Endothelial cell of umbilical vein (primary cell): ENCODE measurements around the gene TMEM8B. TPM values are rescaled to one million over a fixed set of nuclear protein-coding genes. Genes with fewer than 3 reads are reported as not detected.

Source experiments
- BruUV-seq: library from RNA; stranded (reverse); fragments of 400-500 nt; replicated peaks from 2 replicates; lab custom pipeline; 2021; lab: Mats Ljungman, UMichigan
- CTCF ChIA-PET: fragments of 300-600, 350-600 bp; sonication (Branson Sonifier 250); formaldehyde crosslinking; loops from one replicate; lab custom pipeline; 2021; ENCODE audit warnings: antibody characterized with exemption, inconsistent platforms; lab: Charles Lee
- POLR2A ChIA-PET: fragments of 300-600, 350-600 bp; sonication (Branson Sonifier 250); formaldehyde crosslinking; loops from one replicate; lab custom pipeline; 2021; ENCODE audit warnings: antibody characterized with exemption, inconsistent platforms; lab: Charles Lee
- DNase-seq: peaks from one replicate; pipeline ENCODE4 v3.0.0-alpha.2; 2011; ENCODE audit warnings: low read depth, low spot score
- FAIRE-seq: peaks from 2 replicates; lab custom pipeline; 2011; peaks lifted over from hg19 to GRCh38; lab: Jason Lieb, UNC
- H2AFZ ChIP-seq: 2 replicates; pipeline ENCODE4 v1.6.0; 2012; ENCODE audit warnings: low read depth, low read length, control low read depth, inconsistent platforms
- H3K27ac ChIP-seq: 2 replicates; pipeline ENCODE4 v1.5.1; 2011; ENCODE audit warnings: low read depth, mild to moderate bottlenecking, control low read depth, low read length, moderate library complexity; ENCODE audit not compliant: insufficient read depth
- H3K27me3 ChIP-seq, 2 experiments: 2 replicates each; pipeline versions ENCODE4 v1.6.0 to v1.6.1; 2011; ENCODE audit warnings: low read length in 2 of 2, mixed read lengths in 1 of 2; ENCODE audit not compliant: control insufficient read depth in 2 of 2, insufficient read depth in 2 of 2
- H3K36me3 ChIP-seq, 2 experiments: 2 replicates in 1 of 2; 3 replicates in 1 of 2; pipeline ENCODE4 v1.5.1; 2011; ENCODE audit warnings: low read length in 2 of 2, mild to moderate bottlenecking in 1 of 2, moderate library complexity in 1 of 2; ENCODE audit not compliant: control insufficient read depth in 2 of 2, insufficient read depth in 2 of 2; ENCODE audit errors: extremely low read depth in 1 of 2
- H3K4me1 ChIP-seq: 3 replicates; pipeline ENCODE4 v1.5.1; 2011; ENCODE audit warnings: mild to moderate bottlenecking, low read length; ENCODE audit not compliant: control insufficient read depth, insufficient read depth; ENCODE audit errors: extremely low read depth
- H3K4me2 ChIP-seq: 2 replicates; pipeline ENCODE4 v1.6.1; 2011; ENCODE audit warnings: low read length, control low read depth, mixed read lengths; ENCODE audit not compliant: insufficient read depth
- H3K4me3 ChIP-seq, 3 experiments: fragments of 200-600 bp in 1 of 3; sonication (generic), shearing (Covaris generic) in 1 of 3; replicated peaks in 1 of 3; 2 replicates each; pipeline ENCODE4 v1.5.1; 2011 to 2016; ENCODE audit warnings: control low read depth in 3 of 3, low read length in 3 of 3, mild to moderate bottlenecking in 2 of 3, inconsistent platforms in 1 of 3, low read depth in 1 of 3, moderate library complexity in 1 of 3; ENCODE audit not compliant: insufficient read depth in 1 of 3
- H3K79me2 ChIP-seq: 2 replicates; pipeline ENCODE4 v1.6.0; 2012; ENCODE audit warnings: low read length, inconsistent platforms; ENCODE audit not compliant: control insufficient read depth, insufficient read depth
- H3K9ac ChIP-seq: replicated peaks from 2 replicates; pipeline ENCODE3; 2011; ENCODE audit warnings: low read length, control low read depth; ENCODE audit not compliant: insufficient read depth; ENCODE audit errors: extremely low read depth
- H3K9me1 ChIP-seq: replicated peaks from 3 replicates; pipeline ENCODE4 v1.6.0; 2011; ENCODE audit warnings: mild to moderate bottlenecking, low read length; ENCODE audit not compliant: control insufficient read depth, insufficient read depth; ENCODE audit errors: extremely low read depth
- H3K9me3 ChIP-seq: replicated peaks from 2 replicates; pipeline ENCODE4 v1.5.1; 2012; ENCODE audit warnings: low read length, inconsistent platforms; ENCODE audit not compliant: control insufficient read depth, insufficient read depth
- H4K20me1 ChIP-seq: replicated peaks from 2 replicates; pipeline ENCODE3; 2011; ENCODE audit warnings: mild to moderate bottlenecking, low read length; ENCODE audit not compliant: control insufficient read depth, insufficient read depth; ENCODE audit errors: extremely low read depth
- EZH2 ChIP-seq: IDR thresholded peaks from 2 replicates; pipeline ENCODE4 v1.6.1; 2012; ENCODE audit warnings: borderline replicate concordance, low read depth, mild to moderate bottlenecking, moderate library complexity, low read length, inconsistent platforms; ENCODE audit not compliant: severe bottlenecking
- FOS ChIP-seq: IDR thresholded peaks from 2 replicates; pipeline ENCODE4 v1.6.1; 2011; ENCODE audit warnings: mild to moderate bottlenecking, low read length, moderate library complexity, borderline replicate concordance; ENCODE audit not compliant: insufficient read depth
- GATA2 ChIP-seq: IDR thresholded peaks from 2 replicates; pipeline ENCODE4 v1.7.0; 2011; ENCODE audit warnings: low read depth, mild to moderate bottlenecking, moderate library complexity, mixed read lengths, low read length; ENCODE audit not compliant: insufficient read length, insufficient read depth
- JUN ChIP-seq: IDR thresholded peaks from 2 replicates; pipeline ENCODE4 v1.6.1; 2011; ENCODE audit warnings: borderline replicate concordance, low read depth; ENCODE audit not compliant: insufficient read length, insufficient read depth
- MYC ChIP-seq: IDR thresholded peaks from one replicate; pipeline ENCODE4 v1.6.1; 2011; ENCODE audit warnings: mild to moderate bottlenecking, low read depth, low read length
- POLR2A ChIP-seq: IDR thresholded peaks from 2 replicates; pipeline ENCODE4 v1.6.1; 2012; ENCODE audit warnings: low read depth, mild to moderate bottlenecking, control low read depth, low read length
- POLR2AphosphoS5 ChIP-seq: IDR thresholded peaks from 2 replicates; pipeline ENCODE4 v1.6.1; 2012; ENCODE audit warnings: low read depth, mild to moderate bottlenecking, control low read depth, low read length, moderate library complexity; ENCODE audit not compliant: insufficient read depth
- dilution Hi-C: fragments of 300-500 bp; cut with MboI; formaldehyde crosslinking; loops from one replicate; pipeline ENCODE4 v1.15.0; 2019; ENCODE audit warnings: low sequenced_read_pairs; ENCODE audit not compliant: extremely low pct_ligation_motif_present
- intact Hi-C: fragments of 100-400 bp; cut with micrococcal nuclease; formaldehyde crosslinking; loops from one replicate; pipeline ENCODE4 v1.10.0; 2022
- polyA plus RNA-seq, 4 experiments: library from polyadenylated mRNA; depleted of rRNA in 3 of 4; stranded (reverse) in 3 of 4; unstranded in 1 of 4; fragments of >200 nt; gene quantifications; 2 replicates each; pipeline versions ENCODE4 v1.2.1 to v1.2.3, GENCODE V29; 2011 to 2012; ENCODE audit warnings: missing spikeins in 1 of 4
- total RNA-seq: library from RNA; stranded (reverse); gene quantifications from 2 replicates; pipeline ENCODE4 v1.2.3, GENCODE V29; 2021
- TF ChIP-seq, protein P1 (sequence below), 2 donors: IDR thresholded peaks; 1 replicate in 1 of 2; 2 replicates in 1 of 2; pipeline ENCODE4 v1.5.1; 2011; ENCODE audit warnings: low read length in 2 of 2, mild to moderate bottlenecking in 2 of 2, moderate library complexity in 2 of 2, control low read depth in 1 of 2, inconsistent platforms in 1 of 2, low read depth in 1 of 2; ENCODE audit not compliant: insufficient read depth in 1 of 2; ENCODE audit errors: extremely low read depth in 1 of 2
- TF ChIP-seq, protein P2 (sequence below): IDR thresholded peaks from 2 replicates; pipeline ENCODE4 v1.6.1; 2011; ENCODE audit not compliant: insufficient read depth, insufficient read length

Gene TMEM8B
- total and polyA plus RNA-seq, 2 donors (not counting 3 experiments of a cell fraction or from before 2014, with no cell fraction given), result 2.5 to 3.6 TPM

DNA sequence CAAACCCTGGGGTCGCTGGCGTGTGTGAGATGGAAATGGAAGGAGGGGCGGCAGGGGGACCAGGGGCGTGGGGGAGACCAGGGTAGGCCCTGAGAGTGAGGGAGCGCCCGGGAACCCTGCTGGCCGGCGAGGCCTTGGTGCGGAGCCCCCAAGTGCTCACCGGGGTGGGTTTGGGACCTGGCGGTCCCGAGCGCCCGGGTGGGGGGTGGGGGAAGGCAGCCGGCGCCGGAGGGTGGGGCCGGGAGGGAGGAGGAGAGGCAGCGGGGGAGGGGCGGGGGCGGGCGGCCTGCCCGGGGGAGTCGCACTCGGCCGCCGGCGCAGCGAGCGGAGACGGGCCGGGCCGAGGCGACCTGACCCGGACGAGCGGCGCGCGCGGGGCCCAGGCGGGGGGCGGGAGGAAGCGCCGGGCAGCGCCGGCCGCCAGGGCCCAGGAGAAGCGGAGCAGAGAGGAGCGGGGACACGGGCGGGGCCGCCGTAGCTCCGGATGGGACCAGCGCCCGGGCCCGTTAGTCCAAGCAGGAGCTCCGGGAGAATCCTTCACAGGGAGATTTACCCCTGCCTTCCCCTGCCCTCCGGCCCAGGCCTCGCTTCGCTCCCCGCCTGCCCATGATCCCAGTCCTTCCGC is 37.6 kb upstream of the TMEM8B start, which contains the start of gene NPR2:
TSS of gene NPR2 (plus strand) at position 295 of the 625 bp plus-strand sequence. CDS start 818 bp downstream, outside the sequence.
- H3K9me1 ChIP-seq, result no peaks in the 10 kb centered on the region
- H2AFZ ChIP-seq, result peak within 1 kb of the TSS; percentile 85
- FAIRE-seq, result no peak
- POLR2A ChIA-PET, result no interaction called here
- H3K9ac ChIP-seq, result peak within 1 kb of the TSS; percentile 68
- CTCF ChIA-PET, result interaction anchor here (0.7 to 6.5 kb wide), 9 partner anchors 21 to 155 kb away, joined by 3 to 277 read pairs (median 5); partner anchors contain the start of genes FAM221B, GBA2, HINT2 and MSMP
- peak within 1 kb of the TSS; percentile 40 for H3K27ac ChIP-seq
- dilution Hi-C loops, result no loop called here
- BruUV-seq, result no TSS peak
- H3K4me3 ChIP-seq, result peak within 1 kb of the TSS in 2 of 3 experiments; percentile 36 to 42
- intact Hi-C loops, result loop anchor here (2.0 kb wide), 1 partner anchor 153 kb away; no protein-coding TSS in a partner anchor
- H3K36me3 ChIP-seq, result no peaks in the 10 kb centered on the region
- H3K4me2 ChIP-seq, result peak within 1 kb of the TSS; percentile 52
- no peaks in the 10 kb centered on the region for H3K9me3 ChIP-seq
- H3K79me2 ChIP-seq, result peaks cover 7% of the 10 kb centered on the region
- H3K27me3 ChIP-seq, result no peaks in the 10 kb centered on the region
- peaks cover 28% of the 10 kb centered on the region for H3K4me1 ChIP-seq
- no peaks in the 10 kb centered on the region for H4K20me1 ChIP-seq
- TF ChIP-seq POLR2AphosphoS5 (peak; percentile 24), POLR2A (no peak), JUN (no peak), MYC (no peak)
- peak; percentile 15 for DNase-seq

DNA sequence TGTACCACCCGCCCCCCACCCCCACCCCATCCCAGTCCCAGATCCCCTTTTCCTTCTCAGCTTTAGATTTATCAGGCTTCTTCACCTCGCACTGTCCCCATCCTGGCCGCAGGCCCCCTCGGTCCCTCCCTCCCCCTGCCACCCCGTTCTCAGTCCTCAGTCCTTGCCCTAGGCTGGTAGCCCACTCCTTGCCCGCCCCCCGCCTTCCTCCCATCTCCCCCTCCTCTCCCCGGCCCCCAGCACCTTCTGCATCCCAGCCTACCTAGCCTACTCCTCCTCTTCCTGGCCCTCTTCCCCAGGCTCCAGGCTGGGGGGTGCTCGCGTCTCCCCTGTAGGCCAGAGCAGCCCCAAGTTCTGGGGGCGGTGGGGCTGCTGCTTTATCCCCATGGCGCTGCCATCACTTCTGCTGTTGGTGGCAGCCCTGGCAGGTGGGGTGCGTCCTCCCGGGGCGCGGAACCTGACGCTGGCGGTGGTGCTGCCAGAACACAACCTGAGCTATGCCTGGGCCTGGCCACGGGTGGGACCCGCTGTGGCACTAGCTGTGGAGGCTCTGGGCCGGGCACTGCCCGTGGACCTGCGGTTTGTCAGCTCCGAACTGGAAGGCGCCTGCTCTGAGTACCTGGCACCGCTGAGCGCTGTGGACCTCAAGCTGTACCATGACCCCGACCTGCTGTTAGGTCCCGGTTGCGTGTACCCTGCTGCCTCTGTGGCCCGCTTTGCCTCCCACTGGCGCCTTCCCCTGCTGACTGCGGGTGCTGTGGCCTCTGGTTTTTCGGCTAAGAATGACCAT is 36.8 kb upstream of the TMEM8B start:
- Histone ChIP-seq H2AFZ (peak overlapping the region; percentile 76), H3K4me2 (no peak overlapping the region), H3K9me1 (no peaks in the 10 kb centered on the region), H3K27ac (no peak overlapping the region), H3K27me3 (no peaks in the 10 kb centered on the region), H3K36me3 (no peaks in the 10 kb centered on the region), H3K4me3 (peak overlapping the region in 1 of 3 experiments; percentile 36), H3K9ac (no peak overlapping the region), H4K20me1 (no peaks in the 10 kb centered on the region), H3K79me2 (peaks cover 7% of the 10 kb centered on the region), H3K9me3 (no peaks in the 10 kb centered on the region), H3K4me1 (peaks cover 30% of the 10 kb centered on the region)
- ChIA-PET POLR2A (no interaction called here), CTCF (interaction anchor here (0.7 to 6.5 kb wide), 10 partner anchors 20 to 154 kb away, joined by 3 to 277 read pairs (median 6); partner anchors contain the start of genes FAM221B, GBA2, HINT2 and MSMP)
- DNase-seq, result no peak
- intact Hi-C loops (no loop called here), dilution Hi-C loops (no loop called here)
- BruUV-seq, result TSS peak; percentile 24
- TF ChIP-seq EZH2 (no peak), POLR2A (no peak), JUN (no peak), MYC (no peak), POLR2AphosphoS5 (no peak), FOS (no peak), GATA2 (no peak)
- TF ChIP-seq, protein P1, sequence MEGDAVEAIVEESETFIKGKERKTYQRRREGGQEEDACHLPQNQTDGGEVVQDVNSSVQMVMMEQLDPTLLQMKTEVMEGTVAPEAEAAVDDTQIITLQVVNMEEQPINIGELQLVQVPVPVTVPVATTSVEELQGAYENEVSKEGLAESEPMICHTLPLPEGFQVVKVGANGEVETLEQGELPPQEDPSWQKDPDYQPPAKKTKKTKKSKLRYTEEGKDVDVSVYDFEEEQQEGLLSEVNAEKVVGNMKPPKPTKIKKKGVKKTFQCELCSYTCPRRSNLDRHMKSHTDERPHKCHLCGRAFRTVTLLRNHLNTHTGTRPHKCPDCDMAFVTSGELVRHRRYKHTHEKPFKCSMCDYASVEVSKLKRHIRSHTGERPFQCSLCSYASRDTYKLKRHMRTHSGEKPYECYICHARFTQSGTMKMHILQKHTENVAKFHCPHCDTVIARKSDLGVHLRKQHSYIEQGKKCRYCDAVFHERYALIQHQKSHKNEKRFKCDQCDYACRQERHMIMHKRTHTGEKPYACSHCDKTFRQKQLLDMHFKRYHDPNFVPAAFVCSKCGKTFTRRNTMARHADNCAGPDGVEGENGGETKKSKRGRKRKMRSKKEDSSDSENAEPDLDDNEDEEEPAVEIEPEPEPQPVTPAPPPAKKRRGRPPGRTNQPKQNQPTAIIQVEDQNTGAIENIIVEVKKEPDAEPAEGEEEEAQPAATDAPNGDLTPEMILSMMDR (IDR thresholded peaks at IDR 0.05; ENCODE audit: extremely low read depth in 1 of 2, insufficient read depth in 1 of 2, low read depth in 1 of 2, low read length in 2 of 2), result no peak
- TF ChIP-seq, protein P2, sequence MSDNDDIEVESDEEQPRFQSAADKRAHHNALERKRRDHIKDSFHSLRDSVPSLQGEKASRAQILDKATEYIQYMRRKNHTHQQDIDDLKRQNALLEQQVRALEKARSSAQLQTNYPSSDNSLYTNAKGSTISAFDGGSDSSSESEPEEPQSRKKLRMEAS, result no peak
- FAIRE-seq, result no peak
